Gastrocnemius medialis (tissue), 4 donors: ENCODE measurements around the gene MKLN1.

Experiments used
- CTCF ChIP-seq, 5 experiments: fragments of 450-650 bp in 3 of 5; fragments of 200-600 bp in 2 of 5; sonication (generic) in 2 of 5; IDR thresholded peaks in 4 of 5; conservative IDR thresholded peaks in 1 of 5; 1 replicate in 4 of 5; 2 replicates in 1 of 5; pipeline ENCODE4 v1.5.1; 2016 to 2019; ENCODE audit warnings: antibody characterized with exemption in 5 of 5, mild to moderate bottlenecking in 3 of 5, moderate library complexity in 3 of 5
- POLR2A ChIP-seq, 2 donors: fragments of 450-650 bp; IDR thresholded peaks; one replicate each; pipeline ENCODE4 v1.6.1; 2017; ENCODE audit warnings: antibody characterized with exemption in 2 of 2, mild to moderate bottlenecking in 2 of 2, moderate library complexity in 2 of 2

- TF ChIP-seq POLR2A (IDR thresholded peaks at IDR 0.05) (no peak), CTCF (IDR thresholded peaks at IDR 0.05 in 4 of 5, conservative IDR thresholded peaks at IDR 0.05 in 1 of 5) (no peak)
Observed at GRCh38 chr7:131312838-131313237, 14.8 kb upstream of the MKLN1 start.
